Right lobe of liver (tissue), 4 donors: ENCODE results near the gene LAD1.

ENCODE experiments used
- CTCF ChIP-seq, 4 donors: fragments of 200-600 bp in 3 of 4; fragments of 450-650 bp in 1 of 4; IDR thresholded peaks; one replicate each; pipeline versions ENCODE4 v1.5.1 to v1.8.0; 2016 to 2022; ENCODE audit warnings: antibody characterized with exemption in 4 of 4, mild to moderate bottlenecking in 2 of 4
- POLR2A ChIP-seq: fragments of 450-650 bp; IDR thresholded peaks from one replicate; pipeline ENCODE4 v1.6.1; 2017; ENCODE audit warnings: antibody characterized with exemption, mild to moderate bottlenecking
- donor health status: DM: no; HTN: no; CAD: no.
- donor health status: DM: no; HTN: no; CAD: no.
- donor health status: DM: no; HTN: yes; CAD: no.

DNA sequence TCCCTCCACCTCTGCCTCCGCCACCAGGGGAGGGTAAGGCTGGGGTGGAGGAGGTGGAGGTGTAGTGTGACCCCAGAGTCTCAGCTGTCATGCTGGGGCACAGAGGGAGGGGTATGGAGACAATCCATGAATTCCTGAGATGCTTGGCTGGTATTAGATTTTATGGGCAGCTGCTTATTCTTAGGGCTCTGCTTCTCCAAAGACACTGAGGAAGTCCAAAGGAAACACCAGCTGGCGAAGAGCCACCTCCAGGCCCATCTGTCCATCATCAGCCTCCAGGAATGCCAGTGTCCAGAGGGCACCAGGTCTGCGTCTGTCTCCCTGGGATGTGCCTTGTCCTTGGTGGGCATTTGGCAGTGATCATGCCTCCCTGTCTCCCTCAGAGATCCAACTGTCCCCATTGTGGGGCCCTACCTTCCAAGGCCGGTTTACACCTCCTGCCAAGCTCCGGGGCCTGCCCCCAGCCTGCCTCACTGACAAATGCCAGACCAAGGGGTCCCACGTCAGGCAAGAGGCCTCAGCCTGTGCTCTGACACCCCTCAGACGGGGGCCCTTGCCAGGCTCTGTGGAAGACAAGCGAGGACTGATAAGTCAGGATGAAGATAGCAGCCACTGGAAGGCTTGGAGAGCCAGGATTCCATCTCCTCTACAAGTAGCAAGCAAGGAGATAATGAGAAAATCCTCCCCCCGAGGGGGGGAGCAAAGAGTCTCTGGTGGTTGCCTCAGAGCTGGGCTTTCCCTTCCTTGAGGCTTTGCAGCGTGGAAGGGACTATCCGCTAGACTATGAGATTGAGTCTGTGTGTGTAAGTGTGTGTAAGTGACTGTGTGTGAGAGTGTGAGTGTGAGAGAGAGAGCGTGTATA, 20.9 kb upstream of the LAD1 start:
- TF ChIP-seq CTCF (IDR thresholded peaks at IDR 0.05) (no peak), POLR2A (no peak)
